HG03066 (cell line): Measurements from ENCODE around the gene CDH12.
"Not testable (repeated sequence)": the region's sequence is repeated elsewhere in the genome, so short reads cannot be mapped to it uniquely, and the experiment has no call there.

Experiments
- ATAC-seq: cut with Tn5 transposase; IDR thresholded peaks from one replicate; pipeline ENCODE4 v1.9.1; 2021; ENCODE audit warnings: low read depth; ENCODE audit not compliant: unreplicated experiment

The CDH12 gene

DNA sequence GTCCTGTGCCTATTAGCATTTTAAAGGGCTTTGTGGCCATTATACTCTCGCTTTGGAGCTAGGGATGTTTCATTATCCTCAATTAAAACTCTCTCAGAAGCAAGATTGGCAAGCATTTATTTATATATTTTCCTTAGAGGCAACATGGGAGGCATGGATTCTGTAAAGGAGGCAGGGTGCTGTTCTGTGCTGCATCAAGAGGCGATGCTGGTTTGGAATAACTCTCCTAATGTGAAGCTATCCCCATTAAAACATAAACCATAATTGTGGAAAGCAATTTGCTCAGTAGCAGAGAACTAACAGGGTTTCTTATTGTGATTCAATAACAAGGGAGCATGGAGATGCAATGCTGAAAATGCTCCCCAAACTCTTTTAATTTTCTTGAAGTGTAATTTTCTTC lies 664.5 kb downstream of the CDH12 start:
- not testable (repeated sequence) for ATAC-seq

DNA sequence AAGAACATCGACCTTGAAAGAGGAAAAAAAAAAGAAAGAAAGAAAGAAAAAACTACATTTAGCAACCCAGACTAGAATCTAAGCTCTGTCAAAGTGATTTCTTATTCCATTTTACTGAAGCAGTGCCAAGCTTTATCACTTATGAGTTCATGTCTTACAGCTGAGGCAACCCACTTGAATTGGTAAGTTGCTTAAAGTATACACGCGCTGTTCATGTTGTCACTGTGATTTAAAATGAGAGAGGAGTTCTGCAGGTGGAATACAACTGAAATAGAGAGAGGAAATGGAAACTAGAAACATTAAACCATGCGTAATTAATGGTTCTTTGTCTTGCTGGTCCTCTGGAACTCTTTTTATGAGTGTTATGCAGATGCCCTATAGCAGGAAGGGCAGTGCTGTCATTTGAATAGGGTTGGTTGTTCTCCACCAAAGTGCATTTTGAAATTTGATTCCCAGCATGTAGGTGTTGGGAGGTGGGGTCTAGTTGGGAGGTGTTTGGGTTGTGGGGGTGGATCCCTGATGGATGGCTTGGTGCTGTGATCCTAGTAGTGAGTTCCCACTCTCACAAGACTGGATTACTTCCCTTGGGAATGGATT lies 665.4 kb downstream of the CDH12 start:
- not testable (repeated sequence) for ATAC-seq

DNA sequence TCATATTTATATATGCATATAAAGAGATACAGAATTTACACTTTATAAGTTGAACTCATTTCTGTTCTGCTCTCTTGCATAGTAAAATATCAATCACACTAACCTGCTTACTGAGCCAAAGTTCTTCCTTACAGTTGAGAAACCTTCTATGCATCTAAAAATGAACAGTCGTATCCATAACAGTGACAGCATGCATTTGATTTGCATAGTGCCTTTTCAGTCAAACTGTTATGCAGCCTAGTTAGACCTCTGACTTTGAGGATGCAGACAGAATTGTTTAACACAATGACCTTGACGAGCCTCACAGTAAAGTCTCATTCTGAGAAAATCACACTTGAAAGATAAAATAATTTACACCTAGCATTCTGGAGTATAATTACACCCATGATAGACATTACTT lies 683.9 kb downstream of the CDH12 start:
- ATAC-seq = not testable (repeated sequence)

DNA sequence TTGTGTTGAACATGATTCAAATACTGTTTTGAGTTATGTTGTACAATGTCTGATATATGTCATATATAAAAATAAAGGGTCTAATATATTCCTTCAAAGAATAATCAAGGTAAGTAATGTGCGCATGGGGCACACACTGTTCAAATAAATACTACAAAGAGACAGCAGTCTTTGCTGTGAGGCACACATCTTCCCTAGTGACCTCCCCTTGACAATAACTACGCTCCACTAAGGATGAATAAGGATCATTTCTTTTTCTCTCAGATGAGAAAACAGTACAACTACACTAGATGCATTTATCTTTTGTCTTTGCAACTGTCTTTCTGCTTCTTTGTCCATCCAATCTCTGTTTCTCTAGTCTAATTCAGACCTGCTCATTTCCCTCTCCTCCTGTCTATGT lies 684.4 kb downstream of the CDH12 start:
- ATAC-seq = not testable (repeated sequence)

DNA sequence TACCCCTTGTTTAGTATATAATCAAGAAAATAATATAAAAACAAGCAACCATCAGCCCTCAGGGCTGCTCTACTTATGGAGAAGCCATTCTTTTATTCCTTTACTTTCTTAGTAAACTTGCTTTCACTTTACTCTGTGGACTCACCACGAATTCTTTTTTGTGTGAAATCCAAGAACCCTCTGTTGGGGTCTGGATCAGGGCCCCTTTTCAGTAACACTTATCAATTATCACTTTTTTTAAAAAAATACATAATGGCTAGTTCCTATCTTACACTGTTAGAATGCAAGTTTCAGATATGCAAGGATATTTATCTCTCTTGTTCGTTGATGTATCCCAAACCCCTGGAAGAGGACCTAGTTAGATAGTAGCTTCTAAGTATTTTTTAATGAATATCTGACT lies 687.2 kb downstream of the CDH12 start:
- not testable (repeated sequence) for ATAC-seq

DNA sequence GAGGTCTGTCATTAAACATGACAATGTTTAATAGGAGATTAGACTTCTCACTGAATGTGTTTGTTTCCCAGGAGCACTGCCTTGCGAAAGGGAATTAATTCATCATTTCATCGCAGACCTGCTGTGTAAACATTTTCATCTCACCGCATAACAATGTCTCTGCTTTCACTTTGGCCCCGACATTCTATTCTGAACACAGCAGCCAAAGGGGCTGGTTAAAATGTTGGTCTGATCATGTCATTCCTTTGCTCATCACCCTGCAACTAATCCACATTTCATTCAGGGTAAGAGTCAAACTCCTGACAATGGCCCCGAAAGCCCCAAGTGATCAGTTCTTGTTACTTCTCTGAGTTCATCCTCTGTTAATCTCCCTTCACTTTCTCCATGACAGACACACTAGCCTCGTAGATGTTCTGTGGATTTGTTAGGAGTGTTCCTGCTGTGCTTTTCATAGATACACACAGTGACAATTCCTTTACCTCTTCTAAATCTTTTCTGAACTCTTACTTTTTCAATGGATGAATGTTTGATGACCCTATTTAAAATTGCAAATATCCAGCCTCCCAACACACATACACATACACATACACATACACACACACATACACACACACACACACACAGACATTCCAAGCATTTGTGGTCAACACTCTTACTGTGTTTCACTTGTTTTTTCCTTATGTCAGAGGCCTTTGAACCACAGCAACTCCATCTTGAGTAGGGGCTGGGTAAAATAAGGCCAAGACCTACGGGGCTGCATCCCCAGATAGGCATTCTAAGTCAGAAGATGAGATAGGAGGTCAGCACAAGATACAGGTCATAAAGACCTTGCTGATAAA lies 688.0 kb downstream of the CDH12 start:
- not testable (repeated sequence) for ATAC-seq

DNA sequence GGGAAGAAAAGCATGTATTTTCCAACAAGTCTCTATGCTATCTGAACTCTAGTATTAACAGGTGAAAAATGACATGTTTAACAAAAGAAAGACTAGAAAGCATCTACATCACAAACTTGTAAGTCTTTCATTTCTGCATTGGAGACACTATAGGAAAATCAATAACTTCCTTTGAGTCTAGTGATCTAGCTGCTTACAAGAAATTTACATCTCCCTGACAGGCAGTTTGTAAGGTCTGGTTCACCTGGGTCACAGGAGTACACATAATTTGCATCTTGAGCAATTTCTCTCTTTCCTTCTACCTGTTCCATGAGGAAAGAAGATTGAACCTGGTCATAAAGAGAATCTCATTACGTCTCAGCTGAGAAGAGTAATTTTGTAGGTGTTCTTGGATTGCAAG lies 696.2 kb downstream of the CDH12 start:
- ATAC-seq = not testable (repeated sequence)

DNA sequence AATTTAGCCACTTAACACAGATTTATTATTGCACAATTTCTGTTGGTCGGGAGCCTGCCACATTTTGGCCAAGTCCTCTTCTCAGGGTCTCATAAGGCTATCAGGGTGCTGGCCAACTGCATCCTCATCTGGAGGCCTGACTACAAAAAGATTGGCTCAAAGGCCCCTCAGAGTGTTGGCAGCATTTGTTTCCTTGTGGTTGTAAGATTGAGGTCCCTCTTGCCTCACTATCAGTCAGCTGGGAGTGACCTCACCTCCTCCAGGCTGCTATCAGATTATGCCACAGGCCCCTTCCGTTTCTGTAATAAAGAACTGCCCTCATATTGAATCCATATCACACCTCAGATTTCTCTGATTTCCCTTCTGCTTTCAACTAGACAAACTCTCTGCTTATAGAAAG lies 698.4 kb downstream of the CDH12 start:
- ATAC-seq = not testable (repeated sequence)

DNA sequence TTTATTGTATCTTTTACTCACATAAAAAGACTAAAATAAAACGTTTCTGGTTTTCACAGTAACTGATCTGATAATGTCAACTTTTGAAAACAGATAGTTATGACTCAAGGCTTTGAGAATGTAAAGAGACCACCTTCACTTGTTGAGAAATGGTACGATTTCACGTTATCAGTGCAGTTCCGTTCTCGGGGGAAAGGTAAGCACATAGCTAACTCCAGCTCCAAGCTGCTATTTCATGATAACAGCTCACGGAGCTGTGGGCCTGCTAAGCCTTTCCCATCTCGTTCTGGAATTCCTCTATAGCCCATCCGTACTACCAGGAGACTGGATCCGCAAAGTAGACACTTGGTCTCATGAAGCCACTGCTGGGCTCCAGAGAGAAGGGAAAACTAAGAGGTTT lies 701.3 kb downstream of the CDH12 start:
- not testable (repeated sequence) for ATAC-seq

DNA sequence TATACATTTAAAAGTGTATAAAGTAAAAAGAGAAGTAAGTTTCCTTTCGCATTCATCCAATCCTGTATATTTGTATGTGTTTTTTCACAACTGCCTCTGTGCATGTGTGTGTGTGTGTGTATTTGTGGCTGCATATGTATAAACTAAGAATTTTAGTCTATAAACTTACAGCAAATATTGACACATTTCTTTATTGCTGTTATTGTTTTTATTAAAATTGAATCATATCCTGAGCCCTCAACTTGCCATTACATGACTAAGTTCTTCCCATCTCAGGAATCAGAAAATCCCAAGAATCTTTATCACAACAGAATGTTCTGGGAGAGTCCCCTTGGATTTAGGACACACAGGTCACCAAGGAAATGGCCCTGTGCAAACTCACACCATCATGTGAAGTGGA lies 712.7 kb downstream of the CDH12 start:
- ATAC-seq = not testable (repeated sequence)

DNA sequence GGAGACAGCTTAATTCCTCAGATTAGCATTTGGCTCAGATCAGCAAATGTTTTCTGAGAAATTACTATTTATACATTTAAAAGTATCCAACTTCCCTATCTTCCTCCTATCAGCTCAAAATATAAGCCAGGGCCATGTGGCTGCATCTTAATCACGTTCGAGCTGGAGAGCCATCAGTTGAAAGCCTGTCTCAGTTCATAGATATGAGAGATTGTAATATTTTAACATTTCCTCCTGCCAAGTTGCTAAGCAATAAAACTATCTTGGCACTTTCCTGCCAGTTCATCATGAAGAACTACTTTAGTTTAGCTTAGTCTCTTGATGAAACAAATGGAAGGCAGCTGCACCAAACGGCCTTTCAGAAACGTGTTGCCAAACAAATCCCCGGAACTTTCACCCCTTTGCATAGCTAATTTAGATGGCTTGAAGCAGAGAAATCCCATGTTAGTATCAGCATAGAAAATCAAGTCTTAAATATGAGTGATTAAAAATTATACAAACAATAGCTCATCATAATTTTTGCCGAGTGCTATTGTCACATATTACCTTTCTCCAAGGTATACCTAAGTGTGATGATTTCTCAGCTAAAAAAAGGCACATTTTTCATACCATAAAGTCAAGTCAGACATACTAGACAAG lies 713.4 kb downstream of the CDH12 start:
- ATAC-seq = not testable (repeated sequence)

DNA sequence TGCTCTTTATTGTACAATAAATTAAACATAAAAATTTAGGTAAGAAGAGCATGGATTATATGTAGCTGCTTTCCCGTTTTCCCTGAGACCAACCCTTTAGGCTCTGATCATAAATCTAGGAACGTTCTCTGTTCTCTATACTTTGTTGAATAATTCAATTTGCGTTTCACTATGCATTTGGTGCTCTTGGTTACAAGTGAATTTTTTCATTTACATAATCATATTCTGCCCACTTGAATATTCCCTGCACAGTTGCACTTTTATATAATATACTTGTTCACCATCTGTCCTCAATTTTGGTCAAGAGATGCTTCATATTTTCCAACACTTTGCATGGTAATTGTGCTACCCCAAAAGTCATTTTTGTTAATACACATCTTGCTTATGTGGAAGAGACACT lies 741.8 kb downstream of the CDH12 start:
- no peak for ATAC-seq

DNA sequence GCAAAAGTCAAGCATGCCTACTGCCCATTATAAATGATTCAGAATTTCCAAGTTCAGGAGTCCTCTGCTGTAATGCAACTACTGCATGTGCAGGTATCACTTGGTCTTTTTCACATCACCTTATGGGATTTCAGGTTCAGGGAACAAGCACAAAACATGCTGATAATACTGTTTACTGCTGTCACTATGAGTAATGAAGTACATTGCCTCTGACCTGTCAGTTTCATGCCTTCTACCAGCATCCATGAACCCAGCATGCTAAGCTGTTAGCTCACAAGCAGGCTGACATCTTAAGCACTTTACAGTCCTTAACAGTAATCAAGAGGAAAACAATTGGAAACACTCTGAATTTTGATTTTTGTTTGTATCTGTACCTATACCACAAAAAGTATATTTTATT lies 743.8 kb downstream of the CDH12 start:
- no peak for ATAC-seq

DNA sequence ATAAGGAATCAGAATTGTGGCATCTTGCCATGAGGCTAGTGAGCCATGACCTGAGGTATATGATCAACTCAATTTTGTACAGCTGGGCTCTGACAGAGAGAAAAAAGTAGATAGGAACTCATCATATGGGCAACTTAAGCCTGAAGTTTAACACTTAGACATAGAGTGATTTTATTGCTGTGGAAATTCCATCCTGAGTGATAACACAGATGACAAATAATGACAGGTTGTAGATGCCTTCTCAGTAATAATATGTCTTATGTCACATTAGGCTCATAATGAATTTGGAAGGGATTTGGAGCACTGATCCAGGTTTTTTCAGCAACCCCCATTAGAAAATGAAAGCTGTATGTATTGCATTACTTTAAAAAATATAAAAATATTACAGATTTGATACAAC lies 744.6 kb downstream of the CDH12 start:
- ATAC-seq = no peak

DNA sequence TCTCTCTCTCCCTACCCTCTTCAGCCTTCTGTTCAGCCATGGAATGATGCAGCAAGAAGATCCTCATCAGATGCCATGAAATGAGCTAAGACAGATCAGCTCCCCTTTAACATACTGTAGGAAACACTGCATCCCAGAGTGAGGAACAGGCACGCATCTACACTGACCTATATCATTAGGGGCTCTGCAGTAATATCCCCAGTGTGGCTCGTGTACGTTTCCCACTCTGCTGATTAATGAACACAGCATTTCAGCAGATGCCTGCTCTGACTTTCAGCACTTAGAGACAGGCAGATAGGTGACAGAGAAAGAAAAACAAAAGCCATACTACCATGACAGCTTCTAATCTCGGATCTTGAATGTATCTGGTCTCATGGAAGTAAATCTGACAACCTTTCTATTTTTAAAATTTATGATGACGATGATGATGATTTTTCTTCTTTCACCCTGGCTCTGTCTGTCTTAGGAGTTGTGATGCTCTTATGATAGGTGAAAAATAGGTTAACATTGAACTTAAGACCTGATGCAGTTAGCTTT lies 750.3 kb downstream of the CDH12 start:
- ATAC-seq = no peak

DNA sequence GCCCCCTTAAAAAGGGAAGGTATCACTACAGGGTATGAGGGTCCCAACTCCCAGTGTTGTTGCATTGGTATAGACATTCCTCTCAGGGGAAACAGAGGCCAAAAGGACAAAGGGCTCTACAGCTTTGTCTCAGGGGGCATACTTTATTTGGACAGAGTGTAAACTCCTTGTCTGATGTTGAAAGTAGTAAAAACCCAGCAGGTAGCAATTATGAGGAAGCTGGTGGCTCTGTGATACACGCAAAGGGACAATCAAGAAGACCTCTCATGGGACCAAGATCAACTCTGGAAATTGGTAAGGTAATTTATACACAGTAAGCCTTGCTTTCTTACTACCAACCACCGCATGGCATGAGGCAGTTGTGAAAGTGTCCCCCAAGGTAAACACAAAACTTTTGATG lies 764.6 kb downstream of the CDH12 start:
- ATAC-seq = no peak

DNA sequence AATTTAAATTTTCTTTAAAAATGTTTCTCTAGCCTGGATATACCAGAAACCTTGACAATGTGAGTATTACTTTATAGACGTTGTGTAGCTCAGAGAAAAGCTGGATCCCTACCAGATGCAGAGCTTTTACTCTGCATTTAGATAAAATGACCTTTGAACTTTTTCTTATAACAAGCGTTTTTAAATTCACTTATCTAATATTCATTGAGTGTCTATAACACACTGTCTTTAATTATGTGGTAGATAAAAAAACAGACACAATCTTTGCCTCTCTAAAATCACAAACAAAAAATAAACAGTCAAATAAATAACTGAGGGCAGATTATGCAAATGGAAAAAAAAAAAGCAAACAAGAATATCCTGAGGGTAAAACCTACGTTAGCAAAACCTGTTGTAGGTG lies 773.6 kb downstream of the CDH12 start:
- ATAC-seq = no peak

DNA sequence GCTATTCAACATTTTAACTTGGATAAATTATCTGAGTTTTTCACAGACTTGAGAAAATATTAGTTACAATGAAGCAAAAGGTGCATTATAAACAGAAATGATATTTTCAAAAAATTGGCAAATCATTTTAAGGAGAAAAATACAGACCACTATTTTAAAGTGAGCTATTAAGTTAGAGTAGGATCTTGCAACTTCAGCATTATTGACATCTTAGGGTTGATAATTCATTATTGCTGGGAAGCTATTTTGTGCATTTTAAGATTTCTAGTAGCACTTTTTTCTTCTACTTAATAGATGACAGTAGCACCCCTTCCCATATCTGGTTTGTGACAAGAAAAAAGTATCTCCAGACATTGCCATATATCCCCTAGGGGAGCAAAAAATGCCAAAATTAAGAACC lies 774.1 kb downstream of the CDH12 start:
- no peak for ATAC-seq

DNA sequence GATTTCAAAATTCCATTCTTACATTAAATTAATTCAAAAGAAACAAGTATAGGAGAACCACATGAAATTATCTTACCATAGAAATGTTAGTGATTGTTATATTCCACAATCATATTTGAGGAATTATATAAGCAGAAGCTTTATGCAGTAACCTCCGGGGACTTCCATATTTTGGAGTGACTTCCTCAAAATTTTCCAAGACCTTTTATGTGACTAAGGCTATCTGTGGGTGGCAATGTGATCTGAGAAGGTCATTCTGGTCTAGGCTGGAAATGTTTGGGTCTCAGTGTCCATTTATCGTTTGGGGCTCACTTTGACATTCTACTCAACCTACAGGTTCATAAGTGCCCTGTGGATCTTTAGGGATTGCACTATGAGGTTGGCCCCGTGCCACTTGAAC lies 776.6 kb downstream of the CDH12 start:
- no peak for ATAC-seq

DNA sequence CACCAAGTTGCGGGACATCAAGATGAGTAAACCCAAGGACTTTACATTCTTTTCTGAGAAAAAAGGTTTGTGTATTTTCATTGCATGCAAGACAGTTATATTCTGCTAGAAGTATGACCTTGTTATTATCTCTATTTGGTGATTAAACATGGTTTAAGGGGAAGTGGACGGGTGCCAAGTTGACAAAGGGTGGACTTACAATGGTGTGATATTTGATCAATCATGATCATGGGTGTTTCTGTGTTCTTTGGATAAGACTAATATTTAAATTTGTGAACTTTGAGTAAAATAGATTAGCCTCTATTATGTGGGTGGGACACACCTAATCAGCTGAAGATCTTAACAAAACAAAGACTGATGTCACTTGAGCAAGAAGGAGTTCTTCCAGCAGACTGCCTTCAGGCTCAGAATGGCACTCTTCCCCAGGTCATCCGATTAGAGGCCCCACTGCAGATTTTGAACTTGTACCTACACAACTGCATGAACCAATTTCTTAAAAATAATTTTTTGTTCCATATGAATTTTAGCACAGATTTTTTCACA lies 782.9 kb downstream of the CDH12 start:
- ATAC-seq = no peak

DNA sequence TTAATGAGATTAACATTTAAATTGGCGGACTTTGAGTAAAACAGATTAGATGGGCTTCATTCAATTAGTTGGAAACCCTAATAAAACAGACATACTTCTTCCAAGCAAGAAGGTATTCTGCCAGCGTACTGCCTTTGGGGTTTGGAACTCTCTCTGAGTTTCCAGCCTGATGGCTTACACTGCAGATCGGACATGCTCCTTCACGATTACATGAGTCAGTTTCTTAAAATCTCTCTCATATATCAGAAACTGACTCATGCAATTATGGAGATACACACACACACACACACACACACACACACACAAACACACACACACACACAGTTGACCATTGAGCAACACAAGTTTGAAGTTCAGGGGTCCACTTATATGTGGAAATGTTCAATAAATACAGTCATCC lies 789.4 kb downstream of the CDH12 start:
- ATAC-seq = no peak
